Measurements from ENCODE around the gene NFIA.

NFIA gene

DNA sequence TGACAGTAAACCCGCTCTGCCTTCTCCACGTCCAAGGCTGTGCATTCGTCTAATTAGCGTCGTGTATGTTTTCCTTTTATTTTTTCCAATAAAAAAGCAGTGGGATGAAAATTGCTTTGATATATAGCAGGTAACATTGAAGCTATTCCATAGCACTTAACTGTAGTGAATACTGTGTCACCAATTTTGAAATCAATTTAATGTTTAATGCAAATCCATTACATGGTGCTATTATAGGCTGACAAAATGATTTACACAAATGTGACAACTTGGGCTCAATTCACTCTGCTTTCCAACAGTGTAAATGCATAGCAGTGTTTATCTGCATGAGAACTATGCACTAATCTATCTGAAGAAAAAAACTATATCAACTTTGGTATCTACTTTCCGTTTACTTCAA lies 377.8 kb downstream of the NFIA start:
- Histone ChIP-seq H3K27ac (ENCODE audit: low read length, poor library complexity, severe bottlenecking) (no peak overlapping the region), H4K8ac (ENCODE audit: low read length) (no peak overlapping the region), H3K4me3 (ENCODE audit: insufficient read depth in 1 of 2, low read depth in 1 of 2, low read length in 2 of 2) (no peak overlapping the region), H3K27me3 (ENCODE audit: control insufficient read depth in 1 of 2, insufficient read depth in 1 of 2, low read length in 2 of 2) (no peaks in the 10 kb centered on the region), H3K4me2 (ENCODE audit: low read length, poor library complexity, severe bottlenecking) (no peak overlapping the region), H2BK15ac (ENCODE audit: low read depth, poor library complexity, severe bottlenecking) (no peak overlapping the region), H2AFZ (ENCODE audit: low read depth, low read length) (no peak overlapping the region), H3K9ac (ENCODE audit: low read length) (no peak overlapping the region), H3K14ac (ENCODE audit: low read length in 2 of 2) (no peak overlapping the region), H3K4me1 (ENCODE audit: control insufficient read depth, insufficient read depth, low read depth, low read length) (no peaks in the 10 kb centered on the region), H4K91ac (ENCODE audit: low read length) (no peak overlapping the region), H3K36me3 (ENCODE audit: control insufficient read depth in 1 of 2, insufficient read depth in 2 of 2, low read depth in 1 of 2, low read length in 2 of 2) (peaks cover 0 to 11% of the 10 kb centered on the region in 2 experiments), H3K79me1 (replicated peaks; ENCODE audit: low read length, poor library complexity, severe bottlenecking) (no peaks in the 10 kb centered on the region), H2AK5ac (ENCODE audit: low read length, severe bottlenecking) (no peak overlapping the region), H3K23ac (ENCODE audit: low read length in 2 of 2) (no peak overlapping the region), H3K9me3 (ENCODE audit: control insufficient read depth, low read length) (no peaks in the 10 kb centered on the region), H2BK5ac (ENCODE audit: low read depth, low read length, poor library complexity, severe bottlenecking) (no peak overlapping the region), H3K18ac (ENCODE audit: low read depth in 1 of 2, low read length in 2 of 2) (no peak overlapping the region), H2BK120ac (ENCODE audit: low read depth, low read length) (no peak overlapping the region), H3K4ac (ENCODE audit: low read depth in 1 of 2, low read length in 2 of 2) (no peak overlapping the region), H2BK12ac (ENCODE audit: low read length in 2 of 2) (no peak overlapping the region)
- no peak for DNase-seq
- WGBS = 86% methylated on average over 5 of the region's 6 CpGs

DNA sequence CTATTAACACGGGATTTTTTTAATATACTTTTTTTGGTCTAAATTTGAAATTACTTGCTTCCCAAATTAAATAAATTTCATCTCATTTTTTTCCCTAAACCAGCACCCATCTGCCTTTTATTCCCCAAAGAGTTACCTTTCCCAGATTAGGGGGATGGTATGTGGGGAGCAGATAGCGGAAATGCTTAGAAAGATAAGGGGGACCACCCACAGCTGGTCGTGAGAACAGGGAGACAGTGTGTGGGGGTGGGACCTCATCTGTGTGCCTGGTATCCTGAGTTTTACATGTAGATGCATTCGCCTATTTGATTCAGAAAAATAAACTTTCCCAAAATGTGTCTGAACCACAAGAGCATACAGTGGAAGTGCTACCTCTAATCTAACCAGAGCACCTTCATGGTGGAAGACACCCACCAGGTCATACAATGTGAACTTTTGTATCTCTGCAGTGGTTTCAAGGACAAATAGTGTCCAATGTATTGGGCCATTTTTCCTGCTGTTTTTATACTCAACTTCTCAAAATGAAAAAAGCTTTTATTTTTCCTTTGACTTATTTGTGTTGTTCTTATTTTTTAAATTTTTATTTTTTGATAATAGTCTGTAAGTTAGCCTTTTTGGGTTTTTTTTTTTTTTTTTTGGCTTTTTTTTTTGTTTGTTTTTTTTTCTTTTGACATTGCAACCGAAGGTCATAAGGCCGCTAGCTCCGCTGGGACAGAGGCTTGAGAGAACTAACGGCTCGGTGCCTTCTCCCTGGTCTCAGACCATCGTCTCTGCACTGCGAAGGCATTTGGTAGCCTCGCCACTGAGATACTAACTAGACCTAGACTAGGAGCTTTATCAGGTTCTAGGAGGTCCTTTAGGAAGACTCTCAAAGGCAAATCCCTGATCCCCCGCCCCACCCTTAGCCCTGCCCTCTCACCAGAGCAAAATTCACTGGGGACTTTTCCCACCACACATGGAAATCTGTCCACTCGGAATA lies 379.3 kb downstream of the NFIA start:
- Histone ChIP-seq H3K27ac (ENCODE audit: low read length, poor library complexity, severe bottlenecking) (no peak overlapping the region), H3K4ac (ENCODE audit: low read depth in 1 of 2, low read length in 2 of 2) (no peak overlapping the region), H2BK15ac (ENCODE audit: low read depth, poor library complexity, severe bottlenecking) (no peak overlapping the region), H3K27me3 (ENCODE audit: control insufficient read depth in 1 of 2, insufficient read depth in 1 of 2, low read length in 2 of 2) (no peaks in the 10 kb centered on the region), H3K9me3 (ENCODE audit: control insufficient read depth, low read length) (no peaks in the 10 kb centered on the region), H2AK5ac (ENCODE audit: low read length, severe bottlenecking) (no peak overlapping the region), H2BK12ac (ENCODE audit: low read length in 2 of 2) (no peak overlapping the region), H3K4me3 (ENCODE audit: insufficient read depth in 1 of 2, low read depth in 1 of 2, low read length in 2 of 2) (no peak overlapping the region), H2BK120ac (ENCODE audit: low read depth, low read length) (no peak overlapping the region), H3K4me1 (ENCODE audit: control insufficient read depth, insufficient read depth, low read depth, low read length) (no peaks in the 10 kb centered on the region), H3K9ac (ENCODE audit: low read length) (no peak overlapping the region), H3K36me3 (ENCODE audit: control insufficient read depth in 1 of 2, insufficient read depth in 2 of 2, low read depth in 1 of 2, low read length in 2 of 2) (peaks cover 0 to 3% of the 10 kb centered on the region in 2 experiments), H2BK5ac (ENCODE audit: low read depth, low read length, poor library complexity, severe bottlenecking) (no peak overlapping the region), H3K79me1 (replicated peaks; ENCODE audit: low read length, poor library complexity, severe bottlenecking) (no peaks in the 10 kb centered on the region), H4K8ac (ENCODE audit: low read length) (no peak overlapping the region), H2AFZ (ENCODE audit: low read depth, low read length) (no peak overlapping the region), H3K23ac (ENCODE audit: low read length in 2 of 2) (no peak overlapping the region), H3K18ac (ENCODE audit: low read depth in 1 of 2, low read length in 2 of 2) (no peak overlapping the region), H3K4me2 (ENCODE audit: low read length, poor library complexity, severe bottlenecking) (no peak overlapping the region), H3K14ac (ENCODE audit: low read length in 2 of 2) (no peak overlapping the region), H4K91ac (ENCODE audit: low read length) (no peak overlapping the region)
- WGBS = 69% methylated on average over 11 of the region's 14 CpGs
- no peak for DNase-seq

DNA sequence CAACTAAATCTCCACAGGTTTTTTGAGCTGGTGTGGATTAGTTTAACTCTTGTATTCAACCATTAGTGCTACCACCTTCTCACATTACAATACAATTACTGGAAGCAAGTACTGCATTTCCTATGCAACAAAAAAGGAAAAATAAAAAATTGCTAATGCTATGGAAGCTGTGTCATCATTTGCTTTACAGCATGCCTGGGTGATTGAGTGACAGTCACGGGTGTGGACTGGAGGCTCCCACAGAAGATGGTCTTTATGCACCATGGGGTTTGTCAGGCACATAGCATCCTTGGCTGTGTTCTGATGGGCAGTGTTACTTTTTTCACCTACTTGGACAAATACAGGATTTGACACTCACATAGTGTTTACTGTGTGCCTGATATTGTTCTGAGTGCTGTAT lies 380.3 kb downstream of the NFIA start:
- no peaks in the 10 kb centered on the region for H3K27me3 ChIP-seq (ENCODE audit: control insufficient read depth in 1 of 2, insufficient read depth in 1 of 2, low read length in 2 of 2)
- no peak overlapping the region for H3K23ac ChIP-seq (ENCODE audit: low read length in 2 of 2)
- no peak overlapping the region for H4K91ac ChIP-seq (ENCODE audit: low read length)
- no peaks in the 10 kb centered on the region for H3K9me3 ChIP-seq (ENCODE audit: control insufficient read depth, low read length)
- H2BK12ac ChIP-seq (ENCODE audit: low read length in 2 of 2) = no peak overlapping the region
- no peak overlapping the region for H2BK15ac ChIP-seq (ENCODE audit: low read depth, poor library complexity, severe bottlenecking)
- no peak overlapping the region for H3K4ac ChIP-seq (ENCODE audit: low read depth in 1 of 2, low read length in 2 of 2)
- H3K4me1 ChIP-seq (ENCODE audit: control insufficient read depth, insufficient read depth, low read depth, low read length) = no peaks in the 10 kb centered on the region
- H2BK5ac ChIP-seq (ENCODE audit: low read depth, low read length, poor library complexity, severe bottlenecking) = no peak overlapping the region
- no peak overlapping the region for H2AK5ac ChIP-seq (ENCODE audit: low read length, severe bottlenecking)
- no peak overlapping the region for H2AFZ ChIP-seq (ENCODE audit: low read depth, low read length)
- H3K14ac ChIP-seq (ENCODE audit: low read length in 2 of 2) = no peak overlapping the region
- H3K27ac ChIP-seq (ENCODE audit: low read length, poor library complexity, severe bottlenecking) = no peak overlapping the region
- H2BK120ac ChIP-seq (ENCODE audit: low read depth, low read length) = no peak overlapping the region
- no peaks in the 10 kb centered on the region for H3K36me3 ChIP-seq (ENCODE audit: control insufficient read depth in 1 of 2, insufficient read depth in 2 of 2, low read depth in 1 of 2, low read length in 2 of 2)
- H3K79me1 ChIP-seq (replicated peaks; ENCODE audit: low read length, poor library complexity, severe bottlenecking) = no peaks in the 10 kb centered on the region
- no peak overlapping the region for H3K4me2 ChIP-seq (ENCODE audit: low read length, poor library complexity, severe bottlenecking)
- no peak for DNase-seq
- H3K9ac ChIP-seq (ENCODE audit: low read length) = no peak overlapping the region
- no peak overlapping the region for H3K18ac ChIP-seq (ENCODE audit: low read depth in 1 of 2, low read length in 2 of 2)
- no peak overlapping the region for H4K8ac ChIP-seq (ENCODE audit: low read length)
- 86% methylated on average over 1 of the region's 1 CpG for WGBS
- H3K4me3 ChIP-seq (ENCODE audit: insufficient read depth in 1 of 2, low read depth in 1 of 2, low read length in 2 of 2) = no peak overlapping the region

DNA sequence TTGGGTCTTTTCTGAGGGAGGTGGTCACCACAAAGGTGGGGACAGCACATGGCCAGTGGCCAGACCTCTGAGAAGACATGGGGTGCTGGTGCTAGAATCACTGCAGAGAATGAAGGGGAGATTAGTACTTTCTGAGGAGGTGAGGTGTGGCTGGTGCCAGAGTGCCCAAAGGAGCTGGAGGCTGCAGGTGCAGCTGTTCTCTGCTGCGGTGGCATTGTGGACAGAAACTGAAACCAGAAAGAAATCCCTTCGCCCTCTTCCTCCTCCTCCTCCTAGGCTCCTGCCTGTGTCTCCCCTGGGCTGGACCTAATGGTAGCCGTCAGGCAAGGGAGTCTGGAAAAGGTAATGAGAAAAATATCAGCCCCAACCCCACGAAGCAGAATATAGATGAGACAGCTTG lies 380.9 kb downstream of the NFIA start:
- H3K14ac ChIP-seq (ENCODE audit: low read length in 2 of 2) = no peak overlapping the region
- H2AFZ ChIP-seq (ENCODE audit: low read depth, low read length) = no peak overlapping the region
- no peak overlapping the region for H3K4ac ChIP-seq (ENCODE audit: low read depth in 1 of 2, low read length in 2 of 2)
- no peak overlapping the region for H4K91ac ChIP-seq (ENCODE audit: low read length)
- H4K8ac ChIP-seq (ENCODE audit: low read length) = no peak overlapping the region
- H3K36me3 ChIP-seq (ENCODE audit: control insufficient read depth in 1 of 2, insufficient read depth in 2 of 2, low read depth in 1 of 2, low read length in 2 of 2) = no peaks in the 10 kb centered on the region
- no peak overlapping the region for H3K18ac ChIP-seq (ENCODE audit: low read depth in 1 of 2, low read length in 2 of 2)
- no peak overlapping the region for H3K27ac ChIP-seq (ENCODE audit: low read length, poor library complexity, severe bottlenecking)
- H3K4me2 ChIP-seq (ENCODE audit: low read length, poor library complexity, severe bottlenecking) = no peak overlapping the region
- H3K79me1 ChIP-seq (replicated peaks; ENCODE audit: low read length, poor library complexity, severe bottlenecking) = no peaks in the 10 kb centered on the region
- H3K9me3 ChIP-seq (ENCODE audit: control insufficient read depth, low read length) = no peaks in the 10 kb centered on the region
- H2AK5ac ChIP-seq (ENCODE audit: low read length, severe bottlenecking) = no peak overlapping the region
- no peak overlapping the region for H2BK120ac ChIP-seq (ENCODE audit: low read depth, low read length)
- H3K9ac ChIP-seq (ENCODE audit: low read length) = no peak overlapping the region
- no peak overlapping the region for H2BK12ac ChIP-seq (ENCODE audit: low read length in 2 of 2)
- H3K27me3 ChIP-seq (ENCODE audit: control insufficient read depth in 1 of 2, insufficient read depth in 1 of 2, low read length in 2 of 2) = no peaks in the 10 kb centered on the region
- no peak overlapping the region for H2BK15ac ChIP-seq (ENCODE audit: low read depth, poor library complexity, severe bottlenecking)
- no peak overlapping the region for H3K4me3 ChIP-seq (ENCODE audit: insufficient read depth in 1 of 2, low read depth in 1 of 2, low read length in 2 of 2)
- 78% methylated on average over 2 of the region's 4 CpGs for WGBS
- H3K23ac ChIP-seq (ENCODE audit: low read length in 2 of 2) = no peak overlapping the region
- H2BK5ac ChIP-seq (ENCODE audit: low read depth, low read length, poor library complexity, severe bottlenecking) = no peak overlapping the region
- DNase-seq = no peak
- H3K4me1 ChIP-seq (ENCODE audit: control insufficient read depth, insufficient read depth, low read depth, low read length) = no peaks in the 10 kb centered on the region

Data from mesenchymal stem cell (in vitro differentiated cells and primary cell).